Measurements from ENCODE around the gene SDCBP2.

Gene SDCBP2

DNA sequence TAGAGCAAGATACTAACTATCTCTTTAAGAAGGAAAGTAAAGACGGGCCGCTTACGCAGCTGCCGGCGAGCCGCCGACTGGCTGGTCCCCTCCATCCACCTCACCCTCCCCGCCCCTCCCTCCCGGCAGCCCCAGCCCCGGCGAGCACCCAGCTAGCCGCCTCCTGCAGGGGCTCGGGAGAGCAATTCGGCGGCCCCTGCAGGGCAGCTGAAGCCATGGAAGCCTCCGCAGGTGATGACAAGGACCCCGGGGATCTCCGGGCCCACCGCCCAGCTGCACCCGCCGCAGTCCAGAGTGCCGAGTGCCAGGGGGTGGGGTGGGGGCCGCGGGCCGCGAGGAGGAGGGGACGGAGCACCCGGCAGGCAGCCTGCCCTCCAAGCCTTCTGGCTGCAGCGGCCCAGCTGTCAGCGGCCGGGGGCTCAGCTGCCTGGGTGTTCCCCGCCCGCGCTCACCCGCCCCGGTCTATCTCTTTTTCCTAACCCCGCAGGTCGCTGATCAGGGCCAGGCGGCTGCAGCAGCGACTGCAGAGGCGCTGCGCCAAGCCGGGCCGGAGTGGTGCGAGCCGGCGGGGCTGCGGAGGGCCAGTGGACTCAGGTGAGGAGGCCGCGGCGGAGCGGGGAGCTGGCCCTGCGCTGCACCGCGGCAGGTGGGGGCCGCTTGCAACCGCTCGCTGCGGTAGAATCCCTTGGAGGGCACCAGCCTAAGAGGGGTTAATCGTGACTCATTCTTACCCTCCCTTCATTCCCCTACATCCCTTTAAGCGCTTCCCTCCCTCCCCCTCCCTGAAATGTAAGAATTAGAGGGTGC, 62.6 kb downstream of the SDCBP2 start, which contains the start of gene SNPH:
SNPH (plus strand) TSS at position 128 of the 807 bp plus-strand sequence. CDS start 29,946 bp downstream, outside the sequence.
- DNase-seq, result peak; percentile 64 to 73
- no peak for TF ChIP-seq GATA1 (IDR thresholded peaks at IDR 0.05; ENCODE audit: low read depth, low read length)
- TF ChIP-seq POLR2A (IDR thresholded peaks at IDR 0.05; ENCODE audit: low read length), result no peak

- no peak for DNase-seq
- TF ChIP-seq POLR2A (IDR thresholded peaks at IDR 0.05; ENCODE audit: low read length), result no peak
- no peak for TF ChIP-seq GATA1 (IDR thresholded peaks at IDR 0.05; ENCODE audit: low read depth, low read length)
Observed at GRCh38 chr20:1265916-1266166, 63.1 kb downstream of the SDCBP2 start.

- DNase-seq, result peak in 1 of 2 experiments; percentile 10
- no peak for TF ChIP-seq GATA1 (IDR thresholded peaks at IDR 0.05; ENCODE audit: low read depth, low read length)
- TF ChIP-seq POLR2A (IDR thresholded peaks at IDR 0.05; ENCODE audit: low read length), result no peak
Observed at GRCh38 chr20:1265226-1265915, 63.6 kb downstream of the SDCBP2 start.

- TF ChIP-seq GATA1 (IDR thresholded peaks at IDR 0.05; ENCODE audit: low read depth, low read length) (no peak), POLR2A (IDR thresholded peaks at IDR 0.05; ENCODE audit: low read length) (no peak)
- DNase-seq, result no peak
Observed at GRCh38 chr20:1264727-1265126, 64.2 kb downstream of the SDCBP2 start.

GRCh38 chr20:1263853-1264252, 65.1 kb downstream of the SDCBP2 start:
- TF ChIP-seq POLR2A (IDR thresholded peaks at IDR 0.05; ENCODE audit: low read length) (no peak), GATA1 (IDR thresholded peaks at IDR 0.05; ENCODE audit: low read depth, low read length) (no peak)
- DNase-seq, result no peak
